ENCODE measurements around the gene IQCH.
"Not testable (repeated sequence)": the region's sequence is repeated elsewhere in the genome, so short reads cannot be mapped to it uniquely, and the experiment has no call there.

Gene IQCH

GRCh38 chr15:67397139-67397538 is 142.6 kb downstream of the IQCH start:
- no peak for DNase-seq (ENCODE audit: low read depth)

GRCh38 chr15:67399925-67400324 is 145.3 kb downstream of the IQCH start:
- DNase-seq (ENCODE audit: low read depth) = no peak

GRCh38 chr15:67400890-67401289 is 146.3 kb downstream of the IQCH start:
- no peak for DNase-seq (ENCODE audit: low read depth)

- no peak for DNase-seq (ENCODE audit: low read depth)
Observed at GRCh38 chr15:67401336-67401735, 146.8 kb downstream of the IQCH start.

GRCh38 chr15:67403428-67404154 is 149.0 kb downstream of the IQCH start:
- DNase-seq (ENCODE audit: low read depth) = no peak

GRCh38 chr15:67405208-67406191 is 150.9 kb downstream of the IQCH start:
- DNase-seq (ENCODE audit: low read depth) = no peak

- no peak for DNase-seq (ENCODE audit: low read depth)
Observed at GRCh38 chr15:67406257-67406861, 151.8 kb downstream of the IQCH start.

- no peak for DNase-seq (ENCODE audit: low read depth)
Observed at GRCh38 chr15:67407786-67408185, 153.2 kb downstream of the IQCH start.

GRCh38 chr15:67409175-67409574 is 154.6 kb downstream of the IQCH start:
- no peak for DNase-seq (ENCODE audit: low read depth)

- no peak for DNase-seq (ENCODE audit: low read depth)
Observed at GRCh38 chr15:67411486-67411885, 156.9 kb downstream of the IQCH start.

- peak; percentile 53 for DNase-seq (ENCODE audit: low read depth)
Observed at GRCh38 chr15:67413770-67414390, 159.3 kb downstream of the IQCH start.

GRCh38 chr15:67415181-67415580 is 160.6 kb downstream of the IQCH start:
- DNase-seq (ENCODE audit: low read depth) = no peak

- no peak for DNase-seq (ENCODE audit: low read depth)
Observed at GRCh38 chr15:67416891-67417290, 162.3 kb downstream of the IQCH start.

- DNase-seq (ENCODE audit: low read depth) = no peak
Observed at GRCh38 chr15:67419705-67420104, 165.1 kb downstream of the IQCH start.

- no peak for DNase-seq (ENCODE audit: low read depth)
Observed at GRCh38 chr15:67420137-67420536, 165.6 kb downstream of the IQCH start.

GRCh38 chr15:67421105-67421504 is 166.5 kb downstream of the IQCH start:
- DNase-seq (ENCODE audit: low read depth) = no peak

GRCh38 chr15:67422296-67422695 is 167.7 kb downstream of the IQCH start:
- no peak for DNase-seq (ENCODE audit: low read depth)

GRCh38 chr15:67433495-67434099 is 179.0 kb downstream of the IQCH start:
- no peak for DNase-seq (ENCODE audit: low read depth)

GRCh38 chr15:67436351-67437250 is 182.0 kb downstream of the IQCH start:
- DNase-seq (ENCODE audit: low read depth) = not testable (repeated sequence)

GRCh38 chr15:67444100-67444499 is 189.5 kb downstream of the IQCH start:
- no peak for DNase-seq (ENCODE audit: low read depth)

- DNase-seq (ENCODE audit: low read depth) = no peak
Observed at GRCh38 chr15:67446449-67446848, 191.9 kb downstream of the IQCH start.
